Naive B cell (primary cell): ENCODE results near the gene NINJ1. TPM values are rescaled to one million over a fixed set of nuclear protein-coding genes. Genes with fewer than 3 reads are reported as not detected.
A peak's percentile ranks its signal among the peaks of the same experiment; 100 is the strongest.

Source experiments
- ATAC-seq, 2 donors: fragments of 150-1000 bp; cut with Tn5 transposase; 2 replicates each; pipeline ENCODE4 v1.10.0; 2021; ENCODE audit warnings: low read depth in 2 of 2, mild to moderate bottlenecking in 2 of 2, moderate library complexity in 2 of 2
- DNase-seq: peaks from one replicate; pipeline ENCODE4 v3.0.0; 2022
- H3K27ac Mint-ChIP-seq, 6 donors: one replicate each; pipeline ENCODE4 v1.8.0; 2020 to 2022; ENCODE audit warnings: mild to moderate bottlenecking in 6 of 6, mixed read lengths in 6 of 6, moderate library complexity in 5 of 6, inconsistent platforms in 2 of 6
- H3K27me3 Mint-ChIP-seq, 3 donors: one replicate each; pipeline ENCODE4 v1.8.0; 2021 to 2022; ENCODE audit warnings: mixed read lengths in 3 of 3, mild to moderate bottlenecking in 1 of 3
- H3K36me3 Mint-ChIP-seq, 2 donors: one replicate each; pipeline ENCODE4 v1.8.0; 2020 to 2022; ENCODE audit warnings: mixed read lengths in 2 of 2, inconsistent platforms in 1 of 2, mild to moderate bottlenecking in 1 of 2
- H3K4me1 Mint-ChIP-seq, 3 donors: one replicate each; pipeline ENCODE4 v1.8.0; 2020 to 2022; ENCODE audit warnings: mixed read lengths in 3 of 3, inconsistent platforms in 1 of 3, mild to moderate bottlenecking in 1 of 3, moderate library complexity in 1 of 3
- H3K4me3 Mint-ChIP-seq, 8 donors: one replicate each; pipeline ENCODE4 v1.8.0; 2020 to 2022; ENCODE audit warnings: mild to moderate bottlenecking in 8 of 8, mixed read lengths in 8 of 8, moderate library complexity in 8 of 8, inconsistent platforms in 2 of 8
- H3K9me3 Mint-ChIP-seq, 7 donors: one replicate each; pipeline ENCODE4 v1.8.0; 2020 to 2022; ENCODE audit warnings: mixed read lengths in 7 of 7, mild to moderate bottlenecking in 5 of 7, inconsistent platforms in 2 of 7, moderate library complexity in 1 of 7
- polyA plus RNA-seq, 6 donors: library from polyadenylated mRNA; unstranded; fragments of 300-500 nt; fragmentation: Illumina TruSeq; gene quantifications; one replicate each; pipeline ENCODE4 v1.2.3, GENCODE V29; 2021; ENCODE audit warnings: low read depth in 6 of 6

Gene NINJ1
- polyA plus RNA-seq, 6 donors from 2014 or later: 4.3 to 14.2 (median 7.1) TPM

DNA sequence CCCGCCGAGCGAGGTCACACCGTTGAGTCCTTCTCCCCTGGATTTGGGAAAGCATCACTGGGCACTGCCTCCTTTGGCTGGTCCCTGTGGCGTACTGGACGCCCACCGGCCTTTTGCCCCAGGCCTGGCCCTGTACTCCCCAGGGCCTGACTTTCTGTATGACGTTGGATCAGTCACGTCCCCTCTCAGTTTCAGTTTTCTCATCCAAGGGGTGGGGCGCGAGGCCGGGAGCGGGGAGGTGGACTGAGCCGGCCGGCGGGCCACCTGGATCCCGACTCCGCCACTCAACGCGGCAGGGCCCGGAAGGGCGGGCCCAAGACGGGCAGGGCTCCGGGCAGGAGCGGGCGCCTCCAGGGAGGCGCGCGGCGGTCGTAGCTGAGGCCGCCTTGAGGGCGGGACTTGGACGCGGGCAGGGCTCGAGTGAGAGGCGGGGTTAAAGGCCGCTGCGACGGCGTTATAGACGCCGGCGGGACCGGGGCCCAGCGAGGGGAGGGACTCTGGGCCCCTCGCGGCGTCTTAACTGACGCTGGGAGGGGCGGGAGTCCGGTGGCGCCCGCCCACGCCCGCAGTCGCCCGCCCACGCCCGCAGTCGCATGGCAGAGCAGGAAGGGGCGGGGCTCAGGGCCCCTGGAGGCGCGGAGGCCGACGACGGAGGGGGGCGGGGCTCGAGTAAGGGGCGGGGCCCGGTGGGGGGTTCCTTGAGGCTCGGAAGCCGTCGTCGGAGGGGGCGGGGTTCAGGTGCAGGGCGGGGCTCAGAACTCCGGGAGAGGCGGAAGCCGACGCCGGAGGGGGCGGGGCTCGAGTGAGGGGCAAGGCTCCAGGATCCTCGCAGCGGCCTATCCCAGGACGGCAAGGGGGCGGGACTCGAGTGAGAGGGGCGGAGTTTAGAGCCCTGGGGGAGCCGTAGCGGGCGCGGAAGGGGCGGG is 38.6 kb downstream of the NINJ1 start:
- peak; percentile 100 for DNase-seq
- Mint-ChIP-seq H3K36me3 (no peaks in the 10 kb centered on the region), H3K27ac (peak overlapping the region; percentile 97 to 100 (median 100)), H3K9me3 (no peaks in the 10 kb centered on the region), H3K27me3 (no peaks in the 10 kb centered on the region), H3K4me3 (peak overlapping the region; percentile 83 to 96 (median 94)), H3K4me1 (peaks cover 54 to 76% (median 70%) of the 10 kb centered on the region in 3 donors)
- peak; percentile 72 for ATAC-seq

DNA sequence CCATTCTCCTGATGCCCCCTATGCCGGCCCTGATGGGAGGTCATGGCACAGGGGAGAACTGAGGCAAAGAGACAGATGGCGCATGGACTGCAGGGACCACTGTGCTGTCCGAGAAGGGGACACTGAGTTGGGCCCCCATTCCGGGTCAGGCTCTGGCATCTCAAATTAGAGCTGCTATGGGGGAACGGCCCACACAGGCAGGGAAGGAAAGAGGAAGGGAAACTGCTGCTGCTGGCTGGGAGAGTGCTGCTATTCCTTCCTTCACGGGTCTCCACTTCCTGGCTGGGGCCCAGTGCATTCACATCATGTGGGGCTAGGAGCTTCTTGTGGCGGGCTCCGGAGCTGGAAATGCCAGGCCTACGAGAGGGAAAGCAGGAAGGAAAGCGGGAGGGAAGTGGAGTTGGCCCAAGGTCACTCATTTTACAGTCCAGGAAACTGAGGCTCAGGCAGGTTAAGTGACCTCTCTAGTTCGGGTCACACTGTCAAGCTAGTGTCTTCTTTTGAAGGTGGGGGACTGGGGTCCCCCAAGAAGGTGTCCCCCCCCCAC is 39.3 kb downstream of the NINJ1 start:
- Mint-ChIP-seq H3K4me3 (peak overlapping the region; percentile 83 to 96 (median 94)), H3K27ac (peak overlapping the region; percentile 97 to 100 (median 100)), H3K36me3 (no peaks in the 10 kb centered on the region), H3K9me3 (no peaks in the 10 kb centered on the region), H3K4me1 (peaks cover 57 to 81% (median 73%) of the 10 kb centered on the region in 3 donors), H3K27me3 (no peaks in the 10 kb centered on the region)
- peak; percentile 79 for DNase-seq
- ATAC-seq: peak; percentile 37 to 39

DNA sequence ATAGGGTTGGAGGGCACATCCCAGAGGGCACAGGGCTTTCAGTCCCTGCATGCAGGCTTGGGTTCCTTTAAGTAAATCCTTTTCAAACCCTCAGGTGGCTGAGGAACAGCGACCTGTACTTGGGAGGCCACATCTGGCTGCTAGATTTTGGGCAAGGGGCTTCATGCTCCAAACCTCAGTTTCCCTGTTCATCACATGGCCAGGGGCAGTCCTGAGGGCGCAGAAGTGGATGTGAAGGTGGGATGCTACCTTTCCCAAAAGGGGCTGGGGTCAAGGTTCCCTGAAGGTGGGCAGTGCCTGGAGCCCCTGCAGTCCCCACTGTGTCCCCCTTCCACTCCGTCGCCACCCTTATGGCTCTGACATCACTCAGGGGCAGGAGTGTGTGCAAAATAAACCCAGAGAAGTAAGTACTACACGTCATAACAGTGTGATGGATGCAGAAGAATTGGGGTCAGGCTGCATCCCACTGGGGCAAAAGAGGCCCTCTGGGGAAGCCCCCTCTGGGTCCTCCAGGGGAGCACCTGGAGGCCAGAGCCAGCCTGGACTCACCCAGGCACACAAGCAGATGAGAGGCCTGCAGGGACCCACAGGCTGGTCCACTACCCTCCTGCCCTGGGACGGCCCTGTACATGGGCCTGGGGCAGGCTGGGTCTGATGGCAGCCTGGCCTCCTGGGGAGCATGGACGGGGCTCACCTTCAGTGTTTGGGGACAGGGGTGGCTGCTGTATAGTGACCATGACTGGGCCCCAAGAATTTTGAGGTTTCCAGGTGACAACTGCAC is 40.0 kb downstream of the NINJ1 start:
- Mint-ChIP-seq H3K27ac (peak overlapping the region; percentile 97 to 100 (median 100)), H3K4me3 (peak overlapping the region; percentile 83 to 96 (median 94)), H3K4me1 (peaks cover 57 to 80% (median 73%) of the 10 kb centered on the region in 3 donors), H3K36me3 (no peaks in the 10 kb centered on the region), H3K27me3 (no peaks in the 10 kb centered on the region), H3K9me3 (no peaks in the 10 kb centered on the region)
- DNase-seq: peak; percentile 22
- no peak for ATAC-seq

DNA sequence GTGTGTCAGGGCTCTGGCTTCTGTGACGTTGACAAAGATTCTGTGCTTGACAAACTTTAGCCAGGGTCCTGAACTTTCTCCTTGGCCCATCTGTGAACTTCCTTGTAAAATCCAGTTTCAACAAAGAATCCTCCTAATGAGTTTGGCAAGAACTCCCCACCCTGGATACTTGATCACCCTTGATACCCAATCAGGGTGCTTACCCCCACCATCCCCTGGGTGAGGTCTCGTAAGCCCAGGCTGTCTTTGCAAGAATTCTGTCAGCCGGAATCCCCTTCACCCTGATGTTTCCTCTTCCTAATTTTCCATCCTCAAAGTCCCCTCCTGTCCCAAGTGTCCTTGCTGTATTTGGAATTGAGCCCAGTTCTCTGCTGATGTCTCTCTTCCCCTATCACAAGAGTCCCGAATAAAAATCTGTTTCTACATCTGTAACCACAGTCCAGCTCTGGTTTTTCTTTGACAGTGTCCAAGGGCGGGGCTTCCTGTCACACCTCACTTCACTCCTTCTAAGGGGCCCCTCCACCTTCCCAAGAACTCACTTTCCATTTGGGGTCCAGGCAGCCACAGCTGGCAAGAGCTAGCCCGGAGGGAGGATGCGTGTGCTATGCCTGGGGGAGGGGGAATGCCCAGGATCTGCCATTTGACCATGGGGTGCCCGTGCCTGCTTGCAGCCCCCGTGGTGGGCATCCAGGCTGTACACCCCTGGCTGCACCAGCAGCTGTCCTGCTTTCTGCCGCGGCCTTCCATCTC is 40.7 kb downstream of the NINJ1 start:
- Mint-ChIP-seq H3K27me3 (no peaks in the 10 kb centered on the region), H3K27ac (peak overlapping the region; percentile 97 to 100 (median 100)), H3K36me3 (no peaks in the 10 kb centered on the region), H3K4me1 (peaks cover 56 to 73% (median 70%) of the 10 kb centered on the region in 3 donors), H3K9me3 (no peaks in the 10 kb centered on the region), H3K4me3 (peak overlapping the region; percentile 79 to 95 (median 88))
- ATAC-seq (no peak), DNase-seq (peak; percentile 25)

DNA sequence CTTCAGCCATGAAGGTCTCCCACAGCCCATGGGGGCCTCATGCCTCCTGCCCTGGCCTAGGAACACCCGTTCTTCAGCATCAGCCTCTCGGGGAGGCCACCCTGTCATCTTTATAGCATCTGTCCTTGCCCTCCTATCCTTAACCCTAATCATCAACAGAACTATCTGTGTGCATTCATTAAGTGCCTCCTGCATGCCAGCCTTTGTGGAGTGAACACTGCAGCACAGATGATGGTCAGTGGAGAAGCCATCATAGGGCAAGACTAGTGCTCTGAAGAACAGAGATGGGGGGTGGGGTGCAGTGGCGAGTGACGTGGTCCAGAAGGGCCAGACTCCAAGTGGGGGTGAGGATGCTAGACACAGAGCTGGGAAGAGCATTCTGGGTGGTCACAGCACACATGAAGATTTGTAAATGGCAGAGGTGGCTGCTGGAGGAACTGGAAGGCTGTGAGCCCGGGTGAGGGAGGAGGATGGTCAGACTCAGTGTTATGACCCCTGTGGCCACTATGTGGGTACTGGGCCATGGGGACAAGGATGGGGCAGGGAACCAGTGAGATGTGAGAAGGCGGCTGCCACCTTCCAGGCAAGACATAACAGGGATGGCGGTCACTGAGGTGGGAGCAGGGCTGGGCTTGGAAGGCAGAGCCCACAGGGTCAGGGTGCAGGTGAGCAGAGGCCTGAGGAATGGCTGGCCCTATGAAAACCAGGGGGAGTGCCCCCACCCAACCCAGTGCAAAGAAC is 41.6 kb downstream of the NINJ1 start:
- Mint-ChIP-seq H3K4me1 (peaks cover 49 to 64% (median 61%) of the 10 kb centered on the region in 3 donors), H3K36me3 (no peaks in the 10 kb centered on the region), H3K9me3 (no peaks in the 10 kb centered on the region), H3K27ac (peak overlapping the region; percentile 47 to 100 (median 84)), H3K4me3 (peak overlapping the region in 7 of 8 donors; percentile 12 to 88 (median 56)), H3K27me3 (no peaks in the 10 kb centered on the region)
- DNase-seq (no peak), ATAC-seq (no peak)

DNA sequence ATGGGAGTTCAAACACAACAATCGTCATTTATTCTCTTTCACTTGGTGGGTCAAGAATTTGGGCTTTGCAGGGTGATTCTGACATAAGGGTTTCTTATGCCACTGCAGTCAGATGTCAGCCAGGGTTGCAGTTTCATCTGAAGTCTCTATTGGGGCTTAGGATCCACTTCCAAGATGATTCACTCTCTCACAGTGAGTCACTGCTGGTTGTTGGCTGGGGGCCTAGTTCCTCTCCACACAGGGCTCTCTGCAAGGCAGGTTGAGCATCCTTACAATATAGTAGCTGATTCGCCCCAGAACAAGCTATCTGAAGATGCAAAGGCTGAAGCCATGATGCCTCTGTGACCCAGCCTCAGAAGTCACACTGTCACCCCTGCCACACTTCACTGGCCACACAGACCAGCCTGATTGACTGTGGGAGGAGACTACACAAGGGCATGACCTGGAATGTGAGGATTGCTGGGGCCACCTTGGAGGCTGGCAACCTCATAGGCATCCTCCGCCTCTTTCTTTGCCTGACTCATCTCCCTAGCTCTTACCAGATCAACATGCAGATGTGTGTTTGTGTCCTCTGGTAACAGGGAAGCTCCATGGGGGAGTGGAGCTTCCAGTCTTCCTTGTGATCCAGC is 42.5 kb downstream of the NINJ1 start:
- no peak for DNase-seq
- ATAC-seq: no peak
- H3K36me3 Mint-ChIP-seq: peaks cover 0 to 4% of the 10 kb centered on the region in 2 donors
- H3K4me1 Mint-ChIP-seq: peaks cover 42 to 58% (median 53%) of the 10 kb centered on the region in 3 donors
- H3K9me3 Mint-ChIP-seq: no peaks in the 10 kb centered on the region
- H3K27me3 Mint-ChIP-seq: no peaks in the 10 kb centered on the region
- peak overlapping the region in 4 of 6 donors; percentile 67 to 97 (median 80) for H3K27ac Mint-ChIP-seq
- no peak overlapping the region for H3K4me3 Mint-ChIP-seq

DNA sequence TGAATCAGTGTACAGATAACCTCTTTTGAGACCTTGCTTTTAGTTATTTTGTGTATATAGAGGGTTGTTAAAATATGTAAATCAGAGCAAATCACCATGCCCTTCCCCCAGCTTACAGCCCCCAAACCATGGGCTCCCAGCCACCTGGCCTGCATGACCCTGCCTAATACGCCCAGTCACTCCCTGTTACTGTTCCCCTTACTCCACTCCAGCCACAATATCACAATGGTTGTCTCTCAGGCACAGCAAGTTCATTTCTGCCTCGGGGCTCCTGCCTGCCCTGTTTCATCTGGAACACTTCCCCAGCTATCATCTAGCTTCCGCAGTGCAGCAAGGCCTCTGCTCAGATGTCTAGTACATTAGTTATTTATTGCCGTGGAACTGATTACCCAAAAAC is 43.0 kb downstream of the NINJ1 start:
- no peak for ATAC-seq
- H3K4me1 Mint-ChIP-seq: peaks cover 42 to 57% (median 51%) of the 10 kb centered on the region in 3 donors
- no peaks in the 10 kb centered on the region for H3K27me3 Mint-ChIP-seq
- peak overlapping the region in 1 of 8 donors; percentile 19 for H3K4me3 Mint-ChIP-seq
- no peaks in the 10 kb centered on the region for H3K9me3 Mint-ChIP-seq
- H3K27ac Mint-ChIP-seq: peak overlapping the region in 4 of 6 donors; percentile 51 to 81 (median 73)
- peaks cover 0 to 7% of the 10 kb centered on the region in 2 donors for H3K36me3 Mint-ChIP-seq
- DNase-seq: no peak

DNA sequence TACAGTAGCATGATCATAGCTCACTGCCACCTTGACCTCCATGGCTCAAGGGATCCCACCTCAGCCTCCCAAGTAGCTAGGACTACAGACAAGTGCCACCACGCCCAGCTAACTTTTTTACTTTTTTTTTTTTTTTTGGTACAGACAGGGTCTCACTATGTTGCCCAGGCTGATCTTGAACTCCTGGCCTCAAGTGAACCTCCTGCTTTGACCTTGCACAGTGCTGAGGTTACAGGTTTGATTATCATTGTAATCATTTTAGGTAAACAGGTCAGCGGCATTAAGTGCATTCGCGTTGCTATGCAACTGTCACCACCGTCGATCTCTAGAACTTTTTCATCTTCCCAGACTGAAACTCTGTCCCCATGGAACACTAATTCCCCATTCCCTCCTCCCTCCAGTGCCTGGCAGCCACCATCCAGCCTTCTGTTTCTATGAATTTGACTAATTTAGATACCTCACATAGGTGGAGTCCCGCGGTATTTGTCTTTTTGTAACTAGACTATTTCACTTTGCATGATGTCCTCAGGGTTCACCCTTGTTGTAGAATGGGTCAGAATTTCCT is 43.9 kb downstream of the NINJ1 start:
- Mint-ChIP-seq H3K27me3 (no peaks in the 10 kb centered on the region), H3K4me3 (peak overlapping the region in 1 of 8 donors; percentile 54), H3K9me3 (no peaks in the 10 kb centered on the region), H3K36me3 (peaks cover 6 to 12% of the 10 kb centered on the region in 2 donors), H3K27ac (peak overlapping the region; percentile 20 to 81 (median 52)), H3K4me1 (peaks cover 42 to 57% (median 49%) of the 10 kb centered on the region in 3 donors)
- DNase-seq (no peak), ATAC-seq (no peak)

DNA sequence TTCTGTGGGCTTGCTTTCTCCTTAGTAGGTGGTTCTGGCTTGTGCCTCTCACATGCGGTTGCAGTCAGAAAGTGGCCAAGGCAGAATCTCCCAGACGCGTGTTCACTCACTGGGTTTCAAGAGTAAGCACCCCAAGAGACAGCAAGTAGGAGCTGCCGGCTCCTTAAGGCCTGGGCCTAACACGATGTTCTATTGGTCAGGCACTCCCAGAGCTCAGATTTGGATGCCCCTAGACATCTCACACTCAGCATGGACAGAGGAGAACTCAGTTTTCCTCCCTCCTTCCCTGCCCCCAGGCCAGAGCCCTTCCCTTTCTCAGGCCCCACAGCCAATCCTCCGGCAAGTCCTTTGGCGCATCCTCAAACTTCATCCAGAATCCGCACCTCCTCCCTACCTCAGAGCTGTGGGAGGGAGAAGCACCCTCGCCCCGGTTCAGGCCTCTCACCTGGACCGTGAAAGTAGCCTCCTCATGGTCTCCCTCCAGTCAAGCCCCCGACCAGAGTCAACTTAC is 44.5 kb downstream of the NINJ1 start:
- peaks cover 37 to 52% (median 43%) of the 10 kb centered on the region in 3 donors for H3K4me1 Mint-ChIP-seq
- H3K36me3 Mint-ChIP-seq: peaks cover 6 to 12% of the 10 kb centered on the region in 2 donors
- H3K9me3 Mint-ChIP-seq: no peaks in the 10 kb centered on the region
- ATAC-seq (no peak), DNase-seq (no peak)
- peak overlapping the region in 1 of 8 donors; percentile 47 for H3K4me3 Mint-ChIP-seq
- H3K27ac Mint-ChIP-seq: peak overlapping the region; percentile 9 to 81 (median 50)
- H3K27me3 Mint-ChIP-seq: no peaks in the 10 kb centered on the region

DNA sequence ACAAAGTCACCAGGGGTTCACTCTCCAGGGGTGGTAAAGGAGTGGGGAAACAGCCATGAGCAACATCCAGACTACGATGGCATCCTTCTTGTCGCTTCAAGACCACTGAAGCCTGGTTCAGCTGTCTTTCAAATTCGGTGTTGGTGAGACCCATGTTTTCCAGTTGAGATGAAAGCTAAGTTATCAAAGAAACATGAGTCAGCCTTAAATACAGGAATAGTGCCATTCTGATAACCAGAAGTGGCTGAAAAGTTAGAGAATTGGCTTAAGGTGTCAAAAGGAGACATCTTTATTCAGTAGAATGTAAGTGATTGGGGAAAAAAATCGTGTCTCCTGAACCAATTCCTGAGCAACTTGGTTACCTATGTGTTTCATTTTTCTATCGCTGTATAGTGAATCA is 45.0 kb downstream of the NINJ1 start:
- Mint-ChIP-seq H3K4me1 (peaks cover 33 to 48% (median 38%) of the 10 kb centered on the region in 3 donors), H3K27ac (peak overlapping the region in 2 of 6 donors; percentile 9 to 42)

DNA sequence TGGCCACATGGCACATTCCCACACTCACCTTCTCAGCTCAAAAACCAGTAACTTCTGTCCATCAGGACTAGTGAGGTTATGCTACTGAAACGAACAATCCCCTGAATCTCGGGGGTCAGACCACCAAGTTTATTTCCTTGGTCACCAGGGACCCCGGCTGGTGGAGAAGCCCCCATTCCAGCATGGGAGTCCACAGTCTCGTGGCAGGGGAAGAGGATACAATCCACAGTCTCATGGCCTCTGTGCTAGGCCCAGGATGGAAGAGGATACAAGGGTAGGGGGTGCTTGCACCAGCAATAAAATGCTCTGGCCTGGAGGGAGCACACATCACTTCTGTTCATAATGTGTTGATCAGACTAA is 45.4 kb downstream of the NINJ1 start:
- Mint-ChIP-seq H3K4me1 (peaks cover 29 to 46% (median 35%) of the 10 kb centered on the region in 3 donors), H3K4me3 (no peak overlapping the region), H3K27me3 (no peaks in the 10 kb centered on the region), H3K27ac (peak overlapping the region in 2 of 6 donors; percentile 42 to 78), H3K36me3 (peaks cover 6 to 16% of the 10 kb centered on the region in 2 donors), H3K9me3 (no peaks in the 10 kb centered on the region)
- no peak for DNase-seq
- ATAC-seq: no peak

More for the DNA sequence above, 45.0 kb downstream of the NINJ1 start:
- no peaks in the 10 kb centered on the region for H3K27me3 Mint-ChIP-seq
- ATAC-seq (no peak), DNase-seq (no peak)
- peaks cover 6 to 12% of the 10 kb centered on the region in 2 donors for H3K36me3 Mint-ChIP-seq
- H3K4me3 Mint-ChIP-seq: no peak overlapping the region
- H3K9me3 Mint-ChIP-seq: no peaks in the 10 kb centered on the region
